Parathyroid adenoma (tissue), 2 donors: ENCODE data around the gene PIK3R5.

Experiments
- H2AFZ ChIP-seq: fragments of 300-600 bp; sonication (generic); one replicate; pipeline ENCODE4 v1.7.0; 2017; ENCODE audit warnings: antibody characterized with exemption, mild to moderate bottlenecking
- H3K27ac ChIP-seq: fragments of 300-600 bp; sonication (generic); one replicate; pipeline ENCODE4 v1.7.0; 2017
- H3K27me3 ChIP-seq: fragments of 300-600 bp; sonication (generic); one replicate; pipeline ENCODE4 v1.7.0; 2017; ENCODE audit warnings: low read length; ENCODE audit not compliant: control insufficient read depth, insufficient read depth
- H3K36me3 ChIP-seq: fragments of 300-600 bp; sonication (generic); one replicate; pipeline ENCODE4 v1.7.0; 2017; ENCODE audit warnings: low read length; ENCODE audit not compliant: control insufficient read depth, insufficient read depth
- H3K4me1 ChIP-seq: fragments of 300-600 bp; sonication (generic); one replicate; pipeline ENCODE4 v1.7.0; 2017; ENCODE audit warnings: control low read depth
- H3K4me2 ChIP-seq: fragments of 300-600 bp; sonication (generic); one replicate; pipeline ENCODE4 v1.7.0; 2017; ENCODE audit warnings: low read length
- H3K4me3 ChIP-seq: fragments of 300-600 bp; sonication (generic); one replicate; pipeline ENCODE4 v1.7.0; 2017; ENCODE audit warnings: low read depth, low read length
- H3K79me2 ChIP-seq: fragments of 300-600 bp; sonication (generic); one replicate; pipeline ENCODE4 v1.7.0; 2017; ENCODE audit warnings: control low read depth
- H3K9ac ChIP-seq: fragments of 300-600 bp; sonication (generic); one replicate; pipeline ENCODE4 v1.7.0; 2017; ENCODE audit warnings: mild to moderate bottlenecking
- H3K9me3 ChIP-seq: fragments of 300-600 bp; sonication (generic); one replicate; pipeline ENCODE4 v1.7.0; 2017; ENCODE audit warnings: low read length; ENCODE audit not compliant: control insufficient read depth
- CTCF ChIP-seq: fragments of 300-600 bp; sonication (generic); IDR thresholded peaks from one replicate; pipeline ENCODE4 v1.7.0; 2017; ENCODE audit warnings: antibody characterized with exemption, mild to moderate bottlenecking
- donor health status: primary hyperparathyroidism.

The PIK3R5 gene

GRCh38 chr17:8960325-8961140, 5.0 kb downstream of the PIK3R5 start:
- H3K9me3 ChIP-seq, result no peaks in the 10 kb centered on the region
- H3K4me1 ChIP-seq, result no peaks in the 10 kb centered on the region
- H3K4me3 ChIP-seq, result no peak overlapping the region
- no peaks in the 10 kb centered on the region for H3K36me3 ChIP-seq
- no peak overlapping the region for H3K27ac ChIP-seq
- no peak for TF ChIP-seq CTCF
- H3K27me3 ChIP-seq, result no peaks in the 10 kb centered on the region
- no peaks in the 10 kb centered on the region for H3K79me2 ChIP-seq
- no peak overlapping the region for H3K9ac ChIP-seq
- no peak overlapping the region for H2AFZ ChIP-seq
- no peak overlapping the region for H3K4me2 ChIP-seq

GRCh38 chr17:8959312-8959918, 6.1 kb downstream of the PIK3R5 start:
- Histone ChIP-seq H3K27me3 (no peaks in the 10 kb centered on the region), H3K4me1 (no peaks in the 10 kb centered on the region), H2AFZ (no peak overlapping the region), H3K4me3 (no peak overlapping the region), H3K36me3 (no peaks in the 10 kb centered on the region), H3K79me2 (no peaks in the 10 kb centered on the region), H3K27ac (no peak overlapping the region), H3K4me2 (no peak overlapping the region), H3K9me3 (no peaks in the 10 kb centered on the region), H3K9ac (no peak overlapping the region)
- TF ChIP-seq CTCF, result no peak

GRCh38 chr17:8957721-8958120, 7.8 kb downstream of the PIK3R5 start:
- no peak overlapping the region for H2AFZ ChIP-seq
- H3K4me2 ChIP-seq, result no peak overlapping the region
- no peaks in the 10 kb centered on the region for H3K79me2 ChIP-seq
- H3K27me3 ChIP-seq, result no peaks in the 10 kb centered on the region
- no peaks in the 10 kb centered on the region for H3K9me3 ChIP-seq
- no peak overlapping the region for H3K4me3 ChIP-seq
- no peaks in the 10 kb centered on the region for H3K36me3 ChIP-seq
- no peaks in the 10 kb centered on the region for H3K4me1 ChIP-seq
- no peak overlapping the region for H3K9ac ChIP-seq
- H3K27ac ChIP-seq, result no peak overlapping the region
- no peak for TF ChIP-seq CTCF

- H3K4me1 ChIP-seq, result no peaks in the 10 kb centered on the region
- no peaks in the 10 kb centered on the region for H3K79me2 ChIP-seq
- no peaks in the 10 kb centered on the region for H3K9me3 ChIP-seq
- no peak overlapping the region for H3K9ac ChIP-seq
- H3K4me3 ChIP-seq, result no peak overlapping the region
- no peaks in the 10 kb centered on the region for H3K27me3 ChIP-seq
- no peak overlapping the region for H3K27ac ChIP-seq
- no peak for TF ChIP-seq CTCF
- H3K36me3 ChIP-seq, result no peaks in the 10 kb centered on the region
- no peak overlapping the region for H2AFZ ChIP-seq
- no peak overlapping the region for H3K4me2 ChIP-seq
Observed at GRCh38 chr17:8956465-8956902, 9.0 kb downstream of the PIK3R5 start.
